ENCODE results near the gene GNA12.

The GNA12 gene

GRCh38 chr7:2817456-2817855, 26.7 kb downstream of the GNA12 start:
- no peak for DNase-seq (ENCODE audit: low read depth in 2 of 2)

DNA sequence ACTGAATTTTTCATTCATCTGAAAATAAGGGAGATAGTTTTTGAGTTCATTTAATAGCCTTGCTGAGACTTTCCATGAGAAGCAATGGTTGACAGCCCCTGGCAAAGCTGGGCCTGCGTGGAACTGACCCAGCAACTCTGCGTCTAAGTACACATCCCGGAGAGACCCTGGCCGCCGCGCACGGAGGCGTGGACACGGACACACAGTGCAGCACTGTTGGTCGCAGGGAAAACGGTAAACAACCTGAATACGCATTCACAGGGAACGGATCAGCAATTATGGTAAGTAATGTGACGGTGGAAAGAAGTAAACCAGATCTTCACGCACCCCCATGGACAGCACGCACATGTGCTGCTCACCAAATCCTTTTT, 28.2 kb downstream of the GNA12 start:
- DNase-seq (ENCODE audit: low read depth in 2 of 2): no peak

DNA sequence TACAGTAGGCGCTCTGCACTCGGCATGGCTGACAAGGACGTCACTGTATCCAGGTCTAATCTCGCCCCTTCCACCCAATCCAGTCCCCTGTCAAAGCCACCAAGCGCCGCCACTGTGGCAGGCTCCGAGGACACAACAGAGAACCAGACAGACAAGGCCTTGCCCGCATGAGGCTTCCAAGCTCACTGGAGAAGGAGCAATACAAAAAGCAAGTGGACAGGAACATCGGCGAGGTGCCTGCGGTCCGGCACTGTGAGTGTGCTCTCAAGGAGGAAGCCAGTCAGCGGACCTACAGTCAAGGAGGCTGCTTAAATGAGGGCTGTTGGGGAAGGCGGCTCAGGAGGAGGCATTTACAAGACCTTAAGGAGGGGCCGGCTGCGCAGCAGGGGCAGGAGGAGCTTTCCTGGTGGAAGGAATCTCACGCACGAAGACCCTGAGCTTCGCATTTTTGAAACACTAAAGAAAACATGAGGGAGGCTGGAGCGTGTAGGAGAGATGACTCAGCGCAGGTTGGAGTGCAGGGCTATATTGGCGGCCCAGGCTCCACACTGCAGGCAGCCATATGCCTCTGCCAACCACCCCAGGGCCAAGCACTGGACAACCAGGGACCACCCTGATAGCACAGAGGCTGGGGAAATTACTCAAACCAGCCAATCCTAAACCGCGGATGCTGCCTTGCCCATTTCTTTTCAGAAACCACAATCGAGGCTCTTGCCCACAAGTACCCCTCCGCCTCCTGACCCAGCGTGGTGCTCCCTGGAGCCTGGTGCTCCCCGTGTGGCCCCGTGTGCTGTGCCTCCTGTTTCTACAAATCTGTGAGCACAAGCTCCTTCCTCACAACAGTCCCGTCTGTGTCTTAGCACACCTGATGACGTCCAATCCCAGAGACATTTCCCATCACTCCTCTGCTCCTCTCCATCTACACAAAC, 28.9 kb downstream of the GNA12 start:
- no peak for DNase-seq (ENCODE audit: low read depth in 2 of 2)

DNA sequence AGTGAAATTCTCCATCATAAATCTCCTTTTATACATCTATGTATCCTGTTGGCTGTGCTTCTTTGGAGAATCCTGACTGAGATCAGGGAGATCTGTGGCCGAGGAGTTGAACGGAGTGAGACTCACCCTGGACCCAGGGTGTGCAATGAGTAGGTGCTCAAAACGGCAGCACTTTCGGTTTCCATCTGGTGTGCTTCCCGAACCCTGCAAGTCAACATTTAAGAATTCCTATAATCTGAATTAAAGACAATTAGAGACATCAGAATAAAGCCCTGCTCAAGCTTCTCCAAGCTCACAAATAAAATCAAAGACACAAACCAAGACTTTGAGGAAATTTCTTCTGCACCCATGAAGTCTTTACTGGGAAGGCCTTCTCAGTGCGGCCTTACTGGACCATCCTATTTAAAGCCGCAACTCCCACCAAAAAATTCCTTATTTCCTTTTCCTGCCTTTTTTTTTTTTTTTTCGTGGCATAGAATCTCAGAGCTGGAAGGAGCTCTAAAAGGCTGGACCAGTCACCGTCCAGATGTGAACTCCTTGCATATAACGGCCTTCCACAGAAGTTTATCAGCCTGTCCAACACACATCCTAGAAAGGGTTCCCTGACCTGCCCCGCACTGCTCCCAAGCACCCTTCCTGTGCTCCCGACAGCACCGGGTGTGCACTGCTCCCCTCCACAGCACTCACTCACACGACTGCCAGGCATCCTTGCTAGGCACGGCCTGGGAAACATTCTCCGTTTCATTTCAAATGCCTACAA, 29.7 kb downstream of the GNA12 start:
- DNase-seq (ENCODE audit: low read depth in 2 of 2): no peak

DNA sequence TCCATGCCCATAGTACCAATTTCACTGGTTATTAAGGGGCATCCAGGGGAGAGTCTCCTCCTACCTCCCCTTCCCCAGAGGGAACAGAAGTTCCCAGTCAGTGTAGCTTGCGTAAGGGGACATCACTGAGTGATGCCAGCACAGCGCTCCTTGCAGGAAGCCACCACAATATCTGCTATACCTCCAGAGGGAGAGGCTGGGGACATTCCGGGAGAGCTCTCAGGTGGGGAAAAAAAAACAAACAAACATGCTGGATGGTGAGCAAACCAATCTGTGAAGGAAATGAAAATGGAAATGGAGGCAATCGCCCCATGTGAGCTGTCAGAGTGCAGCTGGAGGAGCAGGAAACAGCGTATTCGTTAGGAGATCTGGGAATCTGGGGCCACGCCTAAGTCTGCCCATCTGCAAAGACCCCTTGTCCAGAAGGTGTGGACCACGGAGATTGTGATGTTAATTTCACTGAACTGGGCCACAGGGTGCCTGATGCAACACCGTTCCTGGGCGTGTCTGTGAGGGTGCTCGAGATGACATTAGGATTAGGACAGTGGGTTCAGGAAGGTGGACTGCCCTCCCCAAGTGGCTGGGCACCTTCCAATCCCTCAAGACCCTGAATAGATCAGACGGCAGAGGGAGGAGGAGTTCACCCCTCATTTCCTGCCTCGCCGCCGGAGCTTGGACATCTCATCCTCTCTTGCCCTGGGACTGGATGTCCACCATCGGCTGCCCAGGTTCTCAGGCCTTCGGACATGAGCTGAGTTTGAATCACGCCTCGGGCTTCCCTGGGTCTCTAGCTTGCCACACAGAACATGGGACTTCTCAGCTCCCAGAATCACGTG, 30.5 kb downstream of the GNA12 start:
- DNase-seq (ENCODE audit: low read depth in 2 of 2): no peak

- DNase-seq (ENCODE audit: low read depth in 2 of 2): no peak
Measured at GRCh38 chr7:2812831-2813230, 31.3 kb downstream of the GNA12 start.

DNA sequence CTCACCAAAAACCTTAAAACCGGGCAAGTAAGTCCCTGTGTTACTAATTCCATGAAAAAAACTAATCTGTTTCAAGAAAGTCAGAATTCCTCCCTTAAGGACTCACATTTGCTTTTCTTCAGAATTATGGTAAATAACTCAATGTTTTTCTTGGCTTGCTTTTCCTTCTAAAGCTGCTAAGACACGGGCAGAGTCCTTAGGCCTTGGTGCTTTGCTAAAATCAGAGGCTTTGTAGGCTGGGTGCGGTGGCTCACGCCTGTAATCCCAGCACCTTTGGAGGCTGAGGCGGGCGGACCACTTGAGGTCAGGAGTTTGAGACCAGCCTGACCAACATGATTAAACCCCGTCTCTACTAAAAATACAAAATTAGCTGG, 32.0 kb downstream of the GNA12 start:
- no peak for DNase-seq (ENCODE audit: low read depth in 2 of 2)

DNA sequence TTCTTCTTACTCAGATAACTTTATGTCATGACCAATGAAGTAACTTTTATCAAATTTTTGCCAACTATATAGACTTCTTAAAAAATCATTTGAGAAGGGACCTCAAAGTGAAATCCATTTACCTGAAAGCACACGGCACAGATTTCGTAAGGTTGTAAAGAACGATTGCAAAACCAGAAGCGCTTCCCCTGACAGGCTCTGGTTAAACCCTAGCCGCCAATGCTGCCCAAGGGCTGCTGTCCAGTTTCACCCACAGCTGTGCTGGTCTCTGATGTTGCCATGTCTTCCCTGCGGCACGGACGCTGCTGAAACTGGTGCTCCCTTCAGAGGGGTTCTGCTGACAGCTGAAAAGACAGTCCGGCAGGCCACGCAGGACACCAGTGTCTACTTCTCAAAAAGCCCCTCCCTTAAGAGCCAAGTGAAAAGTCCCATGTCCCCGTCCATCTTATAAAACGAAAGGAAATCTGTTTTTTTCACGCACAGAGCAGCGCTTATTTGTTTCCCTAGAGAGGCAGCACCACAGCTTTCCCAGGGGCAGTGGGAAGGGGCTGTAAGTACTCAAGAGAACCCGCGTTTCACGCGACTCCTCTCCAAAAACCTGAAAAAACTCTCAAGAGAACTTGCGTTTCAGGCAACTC, 32.5 kb downstream of the GNA12 start:
- DNase-seq (ENCODE audit: low read depth in 2 of 2): no peak

DNA sequence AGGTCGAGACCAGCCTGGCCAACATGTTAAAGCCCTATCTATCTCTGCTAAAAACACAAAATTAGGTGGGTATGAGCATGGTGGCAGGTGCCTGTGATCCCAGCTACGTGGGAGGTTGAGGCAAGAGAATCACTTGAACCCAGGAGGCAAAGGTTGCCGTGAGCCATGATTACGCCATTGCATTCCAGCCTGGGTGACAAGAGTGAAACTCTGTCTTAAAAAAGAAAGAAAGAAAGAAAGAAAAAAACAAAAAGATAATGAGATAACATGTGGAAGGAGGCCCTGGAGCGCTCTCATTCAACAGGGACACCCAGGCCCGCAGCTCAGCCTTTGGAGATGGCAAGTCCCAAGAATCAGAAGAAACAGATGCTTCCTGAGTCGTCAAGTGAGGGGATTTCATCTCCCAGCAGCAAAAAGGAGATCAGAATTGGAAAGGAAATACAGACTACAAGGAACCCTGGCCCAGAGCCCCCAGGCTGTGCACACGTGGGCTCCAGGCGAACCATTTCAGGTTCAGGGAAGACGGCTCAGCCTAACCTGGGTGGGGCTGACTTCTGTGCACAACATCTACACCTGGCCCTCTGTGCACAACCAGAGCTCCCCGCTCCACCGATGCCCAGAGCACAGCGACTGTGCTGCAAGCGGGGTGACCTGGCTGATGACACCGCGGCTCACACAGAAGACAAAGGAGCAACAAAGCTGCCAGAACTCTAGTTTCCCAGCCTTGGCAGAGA, 33.3 kb downstream of the GNA12 start:
- DNase-seq (ENCODE audit: low read depth in 2 of 2): no peak

DNA sequence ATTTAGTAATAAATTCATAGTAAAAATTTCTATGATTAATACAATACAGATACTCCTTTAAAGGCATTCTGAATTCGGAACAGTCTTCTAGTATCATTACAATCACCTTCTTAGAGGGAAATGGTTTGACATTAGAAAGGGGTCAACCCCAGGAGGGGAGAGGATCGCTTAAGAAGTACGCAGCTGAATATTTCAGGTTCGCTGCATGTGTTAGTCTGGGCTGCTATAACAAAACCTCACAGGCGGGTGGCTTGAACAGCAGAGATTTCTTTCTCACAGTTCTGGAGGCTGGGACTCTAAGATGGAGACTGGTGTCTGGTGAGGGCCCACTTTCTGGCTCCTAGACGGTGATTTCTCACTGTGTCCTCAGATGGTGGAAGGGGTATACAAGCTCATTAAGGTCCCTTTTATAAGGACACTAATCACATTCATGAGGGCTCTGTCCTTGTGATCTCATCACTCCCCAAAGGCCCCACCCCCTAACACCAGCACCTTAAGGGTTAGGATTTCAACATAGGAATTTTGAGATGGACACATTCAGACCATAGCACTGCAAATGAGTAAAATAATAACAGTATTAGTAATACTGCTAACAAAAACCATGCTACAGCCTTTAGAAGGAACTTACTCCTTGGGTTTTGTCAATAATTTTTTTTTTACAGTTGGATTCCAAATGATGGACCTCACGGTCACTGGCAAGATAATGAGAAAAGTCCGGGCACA, 34.0 kb downstream of the GNA12 start:
- no peak for DNase-seq (ENCODE audit: low read depth in 2 of 2)

DNA sequence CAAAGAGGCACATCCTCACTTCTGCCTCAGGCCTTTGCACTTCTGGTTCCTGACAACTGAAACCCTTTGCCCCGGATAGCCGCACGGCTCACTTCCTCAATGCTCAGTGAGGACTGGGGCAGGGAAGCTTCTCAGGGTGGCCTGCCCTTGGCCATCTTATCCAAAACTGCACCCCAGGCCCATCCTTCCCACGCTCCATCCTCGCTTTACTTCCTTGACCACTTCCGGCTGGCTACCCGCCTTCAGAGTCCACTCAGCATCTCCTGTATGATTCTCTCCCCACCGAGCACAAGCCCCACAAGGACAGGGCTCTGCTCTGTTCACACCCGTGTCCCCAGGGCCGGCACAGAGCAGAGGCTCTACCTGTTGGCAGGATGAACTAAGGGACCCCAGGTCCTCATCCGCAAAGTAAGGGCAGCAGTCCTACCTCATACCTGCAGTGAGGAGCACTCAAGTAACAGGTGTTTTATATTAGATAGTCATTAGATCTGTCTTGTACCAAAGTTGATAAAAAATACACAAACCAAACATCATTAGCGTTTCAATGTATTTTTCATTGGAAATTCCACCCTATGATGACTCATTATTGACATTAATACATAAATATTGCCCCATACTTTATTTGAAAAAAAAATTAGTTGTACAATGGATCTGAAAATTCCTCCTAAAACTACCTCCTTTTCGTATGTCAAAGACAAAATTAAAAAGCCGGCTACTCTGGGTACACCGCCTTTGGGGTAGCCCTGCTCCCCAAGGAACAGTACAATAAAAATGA, 35.0 kb downstream of the GNA12 start:
- DNase-seq (ENCODE audit: low read depth in 2 of 2): no peak

DNA sequence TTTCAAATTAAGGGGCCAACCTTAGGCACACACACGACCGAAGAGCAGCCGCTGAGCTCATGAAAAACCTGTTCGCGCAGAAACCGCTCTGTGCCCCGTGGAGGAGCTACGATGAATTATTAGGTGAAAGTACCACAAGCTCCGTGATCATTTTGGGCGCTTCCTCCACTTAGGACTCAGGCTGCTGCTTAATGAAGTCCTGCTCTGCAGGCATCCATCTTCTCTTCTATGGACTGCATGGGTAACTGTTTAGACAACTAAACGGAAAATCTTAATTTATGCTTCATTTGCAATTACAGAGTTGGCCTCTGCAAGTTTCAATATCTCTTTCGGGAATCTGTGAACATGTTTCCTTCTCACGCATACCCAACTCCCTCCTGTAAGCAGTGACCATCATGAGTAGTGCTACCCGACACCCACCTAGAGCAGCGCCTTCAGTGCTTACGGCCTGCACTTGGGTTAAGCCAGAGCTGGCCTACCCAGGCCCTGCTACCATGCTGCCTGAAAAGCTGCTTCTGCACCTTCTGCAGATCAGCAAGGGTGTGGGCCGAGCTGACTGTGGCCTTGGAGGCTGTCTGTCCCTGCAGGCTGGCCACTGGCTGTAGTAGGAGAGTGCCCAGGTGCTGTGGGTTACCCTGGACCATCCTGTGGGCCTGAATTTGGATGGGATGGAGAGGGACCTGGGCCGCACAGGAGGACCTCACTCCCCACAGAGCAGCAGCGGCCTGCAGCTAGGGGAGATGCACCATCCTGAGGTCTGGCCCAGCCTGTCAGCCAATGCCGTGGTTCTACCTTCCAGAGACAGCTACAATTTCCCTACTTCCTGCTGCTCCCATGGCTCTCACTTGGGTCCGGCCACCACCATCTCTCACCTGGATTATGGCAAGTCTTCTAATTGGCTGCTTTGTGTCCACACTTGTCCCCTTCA, 36.0 kb downstream of the GNA12 start:
- no peak for DNase-seq (ENCODE audit: low read depth in 2 of 2)

GRCh38 chr7:2807460-2807844, 36.7 kb downstream of the GNA12 start:
- no peak for DNase-seq (ENCODE audit: low read depth in 2 of 2)

GRCh38 chr7:2806571-2806970, 37.5 kb downstream of the GNA12 start:
- DNase-seq (ENCODE audit: low read depth in 2 of 2): no peak

DNA sequence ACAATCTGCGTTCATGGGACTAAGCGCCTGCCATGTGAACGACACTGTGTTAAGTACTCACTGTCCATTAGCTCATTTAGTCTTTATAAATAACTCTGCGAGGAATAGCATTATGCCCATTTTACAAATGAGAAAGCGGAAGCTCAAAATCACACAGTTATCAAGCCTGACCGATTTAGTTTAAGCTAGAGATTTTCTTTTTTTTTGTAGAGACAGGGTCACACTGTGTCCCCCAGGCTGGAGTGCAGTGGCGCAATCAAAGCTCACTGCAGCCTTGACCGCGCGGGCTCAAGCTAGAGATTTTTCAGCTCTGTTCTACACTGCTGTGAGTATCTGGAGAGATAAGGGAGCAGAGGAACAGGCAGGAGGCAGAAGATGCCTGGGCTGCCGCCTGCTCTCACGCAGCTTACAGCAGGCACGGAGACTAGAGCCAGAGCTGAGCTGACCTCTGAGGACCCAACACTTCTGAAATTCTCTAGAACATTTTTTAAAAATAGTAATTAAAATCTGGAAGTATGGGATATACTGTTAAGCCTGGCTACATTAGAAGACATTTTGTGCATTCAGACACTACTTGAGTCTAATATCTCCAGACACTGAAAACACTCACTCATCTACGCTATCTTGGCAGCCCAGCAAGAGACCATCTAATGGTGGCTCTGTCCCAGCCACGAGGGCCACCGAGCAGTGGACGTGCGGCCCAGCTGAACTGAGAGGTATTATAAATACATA, 38.7 kb downstream of the GNA12 start:
- no peak for DNase-seq (ENCODE audit: low read depth in 2 of 2)

DNA sequence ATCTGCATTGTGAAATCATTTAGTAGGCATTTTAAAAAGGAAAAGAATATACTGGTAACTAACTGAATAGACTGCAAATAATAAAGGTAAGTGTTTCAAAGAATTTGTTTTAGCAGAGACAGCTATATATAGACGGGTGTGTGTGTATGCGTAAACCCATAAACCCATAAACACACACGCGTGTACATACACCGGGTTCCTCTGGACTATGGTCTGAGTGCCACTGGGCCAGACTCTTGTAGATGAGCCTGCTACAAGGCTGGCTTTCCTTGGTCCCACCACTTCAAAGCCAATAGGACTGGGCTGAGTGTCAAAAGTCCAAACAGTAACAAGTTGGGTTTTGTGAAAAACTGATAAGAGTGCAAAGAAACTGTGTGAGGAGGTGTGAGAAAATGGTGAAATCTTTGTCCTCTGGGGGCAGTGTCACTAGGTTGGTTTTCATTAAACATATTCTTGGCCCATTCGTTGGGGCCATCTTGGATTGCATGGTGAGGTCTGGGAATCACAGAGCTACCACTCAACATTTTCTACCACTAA, 39.8 kb downstream of the GNA12 start:
- DNase-seq (ENCODE audit: low read depth in 2 of 2): no peak

DNA sequence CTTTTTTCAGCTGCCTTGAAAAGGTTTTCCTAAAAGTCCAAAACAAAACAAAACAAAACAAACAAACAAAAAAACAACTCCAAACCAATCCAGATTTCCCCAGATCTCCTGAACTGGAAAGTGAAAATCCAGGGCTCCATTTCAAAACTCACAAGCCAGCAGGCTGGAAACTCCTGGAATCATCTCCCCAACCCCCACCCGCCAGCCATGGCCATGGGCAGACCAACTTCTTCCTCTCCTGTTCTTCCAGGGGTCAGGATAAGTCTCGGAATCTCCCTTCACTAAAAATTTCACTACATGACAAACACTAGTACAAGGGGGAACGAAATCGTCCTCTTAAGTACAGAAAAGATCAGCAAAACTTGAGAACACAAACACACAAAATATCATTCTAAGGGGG, 40.4 kb downstream of the GNA12 start:
- no peak for DNase-seq (ENCODE audit: low read depth in 2 of 2)

GRCh38 chr7:2803342-2803692, 40.8 kb downstream of the GNA12 start:
- DNase-seq (ENCODE audit: low read depth in 2 of 2): no peak

Data from stimulated activated CD4-positive, alpha-beta T cell treated with anti-CD3 and anti-CD28 coated beads, Interleukin-4, amount 100 ng/mL, for 48 hours (primary cell).